ENCODE data around the gene PLEKHA4.
A peak's percentile ranks its signal among the peaks of the same experiment; 100 is the strongest.
"Not testable (repeated sequence)": the region's sequence is repeated elsewhere in the genome, so short reads cannot be mapped to it uniquely, and the experiment has no call there.

PLEKHA4 gene

DNA sequence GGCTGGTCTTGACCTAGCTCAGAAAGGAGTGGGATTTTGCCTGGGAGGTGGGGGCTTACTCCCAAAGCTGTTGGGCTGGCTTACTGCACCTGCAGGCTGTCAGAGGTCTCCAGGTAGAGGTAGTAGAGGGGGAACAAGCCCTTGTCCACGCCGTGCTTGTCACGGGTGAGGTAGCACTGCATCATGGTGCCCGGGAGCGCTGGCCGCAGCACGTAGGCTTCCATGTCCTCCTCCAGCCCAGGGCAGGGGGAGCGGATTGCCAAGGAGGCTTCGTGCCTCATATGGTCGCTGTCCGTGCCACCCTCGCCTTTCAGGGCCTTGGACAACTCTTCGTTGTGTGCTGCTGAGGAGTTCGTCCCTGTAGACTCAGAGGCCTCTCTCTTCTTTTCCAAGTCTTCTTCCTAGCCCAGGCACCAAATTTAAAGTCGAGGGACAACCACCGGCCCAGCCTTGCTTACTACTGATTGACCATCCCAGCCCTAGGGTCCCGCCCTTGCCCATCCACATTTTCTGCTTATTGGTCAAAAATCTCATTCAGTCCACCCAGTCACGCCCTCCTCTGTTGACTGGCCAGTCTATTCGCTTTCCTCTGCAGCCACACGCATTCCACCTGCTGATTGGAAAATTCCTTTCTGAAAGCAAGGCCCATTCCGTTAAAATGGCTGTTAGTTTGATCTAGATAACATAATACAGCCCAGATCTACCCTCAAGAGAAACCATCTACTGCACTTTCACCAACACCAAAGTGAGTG is 19.6 kb upstream of the PLEKHA4 start:
- DNase-seq (ENCODE audit: low spot score) (no peak), FAIRE-seq (no peak)

DNA sequence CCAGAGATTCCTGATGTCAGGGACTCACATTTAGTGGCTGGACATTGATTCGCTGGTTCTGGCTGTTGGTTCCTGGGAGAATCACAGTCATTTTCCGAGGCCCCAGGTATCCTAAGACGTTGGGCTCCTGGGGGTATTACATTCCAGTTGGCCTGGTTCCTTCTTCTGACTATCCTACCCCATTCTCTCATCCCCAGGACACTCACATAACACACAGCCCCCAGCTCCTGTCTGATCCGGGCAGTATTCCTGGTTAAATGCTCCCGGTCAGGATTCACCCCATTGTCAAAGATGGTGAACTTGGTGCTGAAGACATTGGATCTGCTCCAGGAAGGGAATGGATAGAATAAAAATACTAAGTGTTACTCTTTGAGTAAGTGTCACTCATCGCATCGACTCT is 15.3 kb upstream of the PLEKHA4 start:
- DNase-seq (ENCODE audit: low spot score) (no peak), FAIRE-seq (no peak)

DNA sequence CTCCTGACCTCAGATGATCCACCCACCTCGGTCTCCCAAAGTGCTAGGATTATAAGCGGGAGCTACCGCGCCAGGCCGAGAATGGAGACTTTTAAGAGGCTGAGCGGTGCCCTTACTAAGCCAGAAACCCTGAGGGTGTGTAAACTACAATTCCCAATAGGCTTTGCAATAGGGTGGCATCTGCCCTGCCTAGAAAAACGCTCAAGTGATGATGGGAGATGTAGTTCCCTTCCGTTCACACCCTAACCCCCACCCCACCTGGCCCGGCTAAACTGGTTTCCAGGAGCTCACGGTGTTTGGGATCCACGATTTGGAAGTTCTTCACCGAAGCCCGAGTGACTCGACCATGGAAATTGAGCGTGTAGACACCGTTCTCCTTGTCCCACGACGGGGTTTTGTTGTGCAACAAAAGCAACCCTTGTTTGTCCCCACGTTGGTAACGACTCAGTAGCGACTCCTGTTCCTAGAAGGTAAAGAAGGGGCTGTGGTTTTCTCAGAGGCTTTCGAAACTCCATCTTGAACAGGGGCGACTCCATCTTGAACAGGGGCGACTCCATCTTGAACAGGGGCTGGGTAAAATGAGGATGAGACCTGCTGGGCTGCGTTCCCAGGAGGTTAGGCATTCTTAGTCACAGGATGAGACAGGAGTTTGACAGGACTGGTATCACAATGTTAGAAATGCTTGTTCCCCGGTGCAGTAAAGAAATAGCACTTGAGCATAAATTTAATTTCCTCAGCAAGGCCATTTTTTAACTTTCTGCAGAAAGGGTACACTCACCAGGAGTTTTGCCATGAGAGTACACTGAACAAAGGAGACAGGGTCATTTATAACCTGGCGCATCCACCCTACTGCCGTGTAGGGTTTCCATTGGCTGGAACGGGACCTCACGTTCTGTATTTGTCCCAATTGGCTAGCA is 13.6 kb upstream of the PLEKHA4 start:
- DNase-seq (ENCODE audit: low spot score) (no peak), FAIRE-seq (no peak)

DNA sequence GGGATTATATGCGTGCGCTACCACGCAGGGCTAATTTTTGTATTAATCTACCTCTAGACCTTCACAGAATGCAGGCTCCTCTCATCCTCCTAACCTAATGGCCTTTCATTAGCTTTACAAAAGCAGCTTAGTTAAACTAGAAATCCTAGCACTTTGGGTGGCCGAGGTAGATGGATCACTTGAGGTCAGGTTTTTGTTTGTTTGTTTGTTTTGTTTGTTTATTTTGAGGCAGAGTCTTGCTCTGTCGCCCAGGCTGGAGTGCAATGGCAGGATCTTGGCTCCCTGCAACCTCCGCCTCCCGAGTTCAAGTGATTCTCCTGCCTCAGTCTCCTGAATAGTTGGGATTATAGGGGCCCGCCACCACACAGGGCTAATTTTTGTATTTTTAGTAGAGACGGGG is 11.3 kb upstream of the PLEKHA4 start:
- not testable (repeated sequence) for DNase-seq (ENCODE audit: low spot score); FAIRE-seq

DNA sequence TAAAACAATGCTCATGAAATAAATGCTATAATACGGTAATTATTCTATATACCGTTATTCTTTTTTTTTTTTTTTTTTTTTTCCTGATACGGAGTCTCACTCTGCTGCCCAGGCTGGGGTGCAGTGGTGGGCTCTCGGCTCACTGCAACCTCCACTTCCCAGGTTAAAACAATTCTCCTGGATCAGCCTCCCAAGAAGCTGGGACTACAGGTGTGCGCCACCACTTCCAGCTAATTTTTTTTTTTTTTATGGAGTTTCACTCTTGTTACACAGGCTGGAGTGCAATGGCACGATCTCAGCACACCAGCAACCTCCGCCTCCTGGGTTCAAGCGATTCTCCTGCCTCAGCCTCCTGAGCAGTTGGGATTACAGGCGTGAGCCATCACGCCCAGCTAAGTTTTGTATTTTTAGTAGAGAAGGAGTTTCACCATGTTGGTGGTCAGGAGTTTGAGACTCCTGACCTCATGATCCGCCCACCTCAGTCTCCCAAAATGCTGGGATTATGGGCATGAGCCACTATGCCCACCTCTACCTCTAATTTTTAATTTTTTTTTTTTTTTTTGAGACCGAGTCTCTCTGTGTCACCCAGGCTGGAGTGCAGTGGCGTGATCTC is 10.7 kb upstream of the PLEKHA4 start:
- no peak for DNase-seq (ENCODE audit: low spot score)
- FAIRE-seq = no peak

DNA sequence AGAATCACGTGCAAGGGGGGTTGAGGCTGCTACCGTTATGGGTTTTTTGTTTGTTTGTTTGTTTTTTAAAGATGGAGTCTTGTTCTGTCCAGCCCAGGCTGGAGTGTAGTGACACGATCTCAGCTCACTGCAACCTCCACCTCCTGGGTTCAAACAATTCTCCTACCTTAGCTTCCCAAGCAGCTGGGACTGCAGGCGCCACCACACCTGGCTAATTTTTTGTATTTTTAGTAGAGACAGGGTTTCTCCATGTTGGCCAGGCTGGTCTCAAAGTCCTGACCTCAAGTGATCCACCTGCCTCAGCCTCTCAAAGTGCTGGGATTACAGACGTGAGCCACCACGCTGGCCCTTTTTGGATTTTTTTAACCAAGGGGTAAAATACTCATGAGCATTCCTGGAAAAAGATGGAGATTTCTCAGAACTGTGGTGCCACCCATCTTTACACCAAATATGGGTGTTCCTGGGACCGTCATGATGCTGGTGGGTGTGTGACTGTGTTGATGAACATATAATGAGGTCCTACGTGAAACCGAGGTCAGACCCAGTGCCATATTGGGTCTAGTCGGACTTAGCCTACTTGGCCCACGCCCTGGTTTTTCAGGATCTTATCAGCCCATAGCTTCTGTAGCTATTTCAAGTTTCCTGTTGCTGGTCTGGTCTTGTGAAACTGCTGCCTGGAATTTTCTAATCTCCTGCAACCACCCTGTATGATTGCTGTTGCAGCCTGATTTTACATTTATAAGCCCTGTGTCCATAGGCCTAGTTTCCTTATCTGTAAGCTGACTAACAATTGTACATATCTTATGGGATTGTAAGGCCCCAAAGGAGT is 10.0 kb upstream of the PLEKHA4 start:
- DNase-seq (ENCODE audit: low spot score) = no peak
- no peak for FAIRE-seq

DNA sequence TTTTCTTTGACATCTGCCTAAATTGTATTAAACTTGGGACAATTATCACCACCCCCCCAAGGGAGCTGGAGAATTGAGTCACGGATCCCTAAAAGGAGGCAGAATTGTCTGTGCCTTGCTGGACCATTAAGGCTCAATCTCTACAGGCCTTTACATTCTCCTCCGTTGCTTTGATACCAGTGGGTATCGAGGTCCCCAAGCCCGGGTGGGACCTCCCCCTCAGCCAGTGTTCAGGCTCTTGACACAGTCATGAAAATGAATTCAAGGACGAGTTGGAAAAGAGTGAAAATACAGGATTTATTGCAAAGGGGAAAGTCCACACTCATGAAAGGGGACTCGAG is 9.4 kb upstream of the PLEKHA4 start:
- FAIRE-seq (no peak), DNase-seq (ENCODE audit: low spot score) (no peak)

DNA sequence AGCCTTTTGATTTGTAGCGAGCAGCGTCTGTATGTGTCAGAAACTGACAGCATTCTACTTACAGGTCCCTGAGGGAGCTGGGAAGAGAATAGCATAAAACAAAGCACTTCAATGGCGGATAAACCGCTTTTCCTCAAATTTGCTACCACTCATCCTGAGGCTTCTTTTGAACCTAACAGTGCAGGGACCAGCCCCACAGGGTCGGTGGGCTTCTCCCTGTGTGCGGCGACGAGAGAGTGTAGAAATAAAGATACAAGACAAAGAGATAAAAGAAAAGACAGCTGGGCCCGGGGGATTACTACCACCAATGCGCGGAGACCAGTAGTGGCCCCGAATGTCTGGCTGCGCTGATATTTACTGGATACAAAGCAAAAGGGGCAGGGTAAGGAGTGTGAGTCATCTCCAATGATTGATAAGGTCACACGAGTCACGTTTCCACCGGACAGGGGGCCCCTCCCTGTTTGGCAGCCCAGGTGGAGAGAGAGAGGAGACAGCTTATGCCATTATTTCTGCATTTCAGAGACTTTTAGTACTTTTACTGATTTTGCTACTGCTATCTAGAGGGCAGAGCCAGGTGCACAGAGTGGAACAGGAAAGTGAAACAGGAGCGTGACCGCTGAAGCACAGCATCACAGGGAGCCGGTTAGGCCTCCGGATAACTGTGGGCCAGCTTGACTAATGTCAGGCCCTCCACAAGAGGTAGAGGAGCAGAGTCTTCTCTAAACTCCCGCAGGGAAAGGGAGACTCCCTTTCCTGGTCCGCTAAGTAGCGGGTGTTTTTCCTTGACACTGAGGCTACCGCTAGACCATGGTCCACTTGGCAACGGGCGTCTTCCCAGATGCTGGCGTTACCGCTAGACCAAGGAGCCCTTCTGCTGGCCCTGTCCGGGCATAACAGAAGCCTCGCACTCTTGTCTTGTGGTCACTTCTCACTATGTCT is 7.9 kb upstream of the PLEKHA4 start:
- FAIRE-seq = not testable (repeated sequence)

DNA sequence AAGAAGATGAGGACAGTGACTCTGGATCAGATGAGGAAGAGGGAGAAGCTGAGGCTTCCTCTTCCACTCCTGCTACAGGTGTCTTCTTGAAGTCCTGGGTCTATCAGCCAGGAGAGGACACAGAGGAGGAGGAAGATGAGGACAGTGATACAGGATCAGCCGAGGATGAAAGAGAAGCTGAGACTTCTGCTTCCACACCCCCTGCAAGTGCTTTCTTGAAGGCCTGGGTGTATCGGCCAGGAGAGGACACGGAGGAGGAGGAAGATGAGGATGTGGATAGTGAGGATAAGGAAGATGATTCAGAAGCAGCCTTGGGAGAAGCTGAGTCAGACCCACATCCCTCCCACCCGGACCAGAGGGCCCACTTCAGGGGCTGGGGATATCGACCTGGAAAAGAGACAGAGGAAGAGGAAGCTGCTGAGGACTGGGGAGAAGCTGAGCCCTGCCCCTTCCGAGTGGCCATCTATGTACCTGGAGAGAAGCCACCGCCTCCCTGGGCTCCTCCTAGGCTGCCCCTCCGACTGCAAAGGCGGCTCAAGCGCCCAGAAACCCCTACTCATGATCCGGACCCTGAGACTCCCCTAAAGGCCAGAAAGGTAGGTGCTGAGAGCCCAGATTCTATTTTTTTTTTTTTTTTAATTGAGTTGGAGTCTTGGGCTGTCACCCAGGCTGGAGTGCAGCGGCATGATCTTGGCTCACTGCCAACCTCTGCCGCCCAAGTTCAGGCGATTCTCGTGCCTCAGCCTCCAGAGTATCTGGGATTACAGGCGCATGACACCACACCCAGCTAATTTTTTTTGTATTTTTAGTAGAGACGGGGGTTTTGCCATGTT is 6.1 kb upstream of the PLEKHA4 start:
- FAIRE-seq = no peak
- peak; percentile 90 for DNase-seq (ENCODE audit: low spot score)

More for the DNA sequence above, 7.9 kb upstream of the PLEKHA4 start:
- DNase-seq (ENCODE audit: low spot score) = peak; percentile 23

DNA sequence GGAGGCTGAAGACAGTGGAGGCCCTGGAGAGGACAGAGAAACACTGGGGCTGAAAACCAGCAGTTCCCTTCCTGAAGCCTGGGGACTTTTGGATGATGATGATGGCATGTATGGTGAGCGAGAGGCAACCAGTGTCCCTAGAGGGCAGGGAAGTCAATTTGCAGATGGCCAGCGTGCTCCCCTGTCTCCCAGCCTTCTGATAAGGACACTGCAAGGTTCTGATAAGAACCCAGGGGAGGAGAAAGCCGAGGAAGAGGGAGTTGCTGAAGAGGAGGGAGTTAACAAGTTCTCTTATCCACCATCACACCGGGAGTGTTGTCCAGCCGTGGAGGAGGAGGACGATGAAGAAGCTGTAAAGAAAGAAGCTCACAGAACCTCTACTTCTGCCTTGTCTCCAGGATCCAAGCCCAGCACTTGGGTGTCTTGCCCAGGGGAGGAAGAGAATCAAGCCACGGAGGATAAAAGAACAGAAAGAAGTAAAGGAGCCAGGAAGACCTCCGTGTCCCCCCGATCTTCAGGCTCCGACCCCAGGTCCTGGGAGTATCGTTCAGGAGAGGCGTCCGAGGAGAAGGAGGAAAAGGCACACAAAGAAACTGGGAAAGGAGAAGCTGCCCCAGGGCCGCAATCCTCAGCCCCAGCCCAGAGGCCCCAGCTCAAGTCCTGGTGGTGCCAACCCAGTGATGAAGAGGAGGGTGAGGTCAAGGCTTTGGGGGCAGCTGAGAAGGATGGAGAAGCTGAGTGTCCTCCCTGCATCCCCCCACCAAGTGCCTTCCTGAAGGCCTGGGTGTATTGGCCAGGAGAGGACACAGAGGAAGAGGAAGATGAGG is 5.3 kb upstream of the PLEKHA4 start:
- DNase-seq (ENCODE audit: low spot score) (no peak), FAIRE-seq (no peak)

DNA sequence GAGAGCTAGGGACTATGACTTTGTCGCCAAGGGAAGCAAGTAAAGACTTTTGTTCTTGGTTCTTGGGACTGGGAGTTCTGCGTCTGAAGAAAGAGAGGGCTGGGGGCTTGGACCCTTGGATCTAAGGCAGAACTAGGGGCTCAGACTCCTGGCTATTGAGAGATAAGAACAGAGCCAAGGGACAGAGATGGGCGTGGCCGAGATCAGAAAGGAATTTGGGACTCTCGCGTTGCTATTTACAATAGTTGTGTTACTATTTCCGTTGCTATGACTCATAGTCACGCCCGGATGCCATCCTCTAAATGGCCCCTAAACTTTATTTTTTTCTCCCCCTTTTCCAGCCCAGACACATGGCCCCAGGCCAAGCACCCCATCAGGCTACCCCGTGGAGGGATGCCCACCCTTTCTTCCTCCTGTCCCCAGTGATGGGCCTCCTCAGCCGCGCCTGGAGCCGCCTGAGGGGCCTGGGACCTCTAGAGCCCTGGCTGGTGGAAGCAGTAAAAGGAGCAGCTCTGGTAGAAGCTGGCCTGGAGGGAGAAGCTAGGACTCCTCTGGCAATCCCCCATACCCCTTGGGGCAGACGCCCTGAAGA is 4.6 kb upstream of the PLEKHA4 start:
- FAIRE-seq (no peak), DNase-seq (ENCODE audit: low spot score) (peak; percentile 88)

DNA sequence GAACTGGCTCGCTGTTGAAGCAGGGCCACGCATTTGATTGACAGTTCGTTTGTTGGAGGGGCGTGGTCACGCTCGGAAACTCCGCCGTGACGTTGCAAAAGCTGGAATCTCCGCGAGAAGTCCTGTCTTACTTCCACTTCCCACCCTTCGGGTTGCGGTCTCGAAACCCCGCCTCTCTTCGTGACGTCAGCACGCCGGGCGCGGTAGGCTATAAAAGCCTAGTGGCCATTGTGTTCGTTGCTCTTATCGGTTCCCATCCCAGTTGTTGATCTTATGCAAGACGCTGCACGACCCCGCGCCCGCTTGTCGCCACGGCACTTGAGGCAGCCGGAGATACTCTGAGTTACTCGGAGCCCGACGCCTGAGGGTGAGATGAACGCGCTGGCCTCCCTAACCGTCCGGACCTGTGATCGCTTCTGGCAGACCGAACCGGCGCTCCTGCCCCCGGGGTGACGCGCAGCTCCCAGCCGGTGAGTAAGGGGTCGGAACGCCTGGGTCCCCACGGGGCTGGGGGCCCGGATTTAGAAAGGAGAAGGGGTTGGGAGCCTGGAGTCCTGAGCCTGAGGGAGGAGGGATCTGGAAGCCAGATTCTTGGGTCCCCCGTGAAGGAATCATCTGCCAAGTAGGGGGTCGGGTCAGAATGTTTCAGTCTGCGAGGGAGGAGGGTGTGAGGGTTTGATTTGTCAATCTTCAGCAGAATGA is 3.9 kb upstream of the PLEKHA4 start, which contains the start of gene PPP1R15A:
PPP1R15A (plus strand) TSS at position 240 of the 702 bp plus-strand sequence. CDS start 813 bp downstream, outside the sequence.
- peak; percentile 77 for FAIRE-seq
- DNase-seq (ENCODE audit: low spot score) = peak; percentile 93

DNA sequence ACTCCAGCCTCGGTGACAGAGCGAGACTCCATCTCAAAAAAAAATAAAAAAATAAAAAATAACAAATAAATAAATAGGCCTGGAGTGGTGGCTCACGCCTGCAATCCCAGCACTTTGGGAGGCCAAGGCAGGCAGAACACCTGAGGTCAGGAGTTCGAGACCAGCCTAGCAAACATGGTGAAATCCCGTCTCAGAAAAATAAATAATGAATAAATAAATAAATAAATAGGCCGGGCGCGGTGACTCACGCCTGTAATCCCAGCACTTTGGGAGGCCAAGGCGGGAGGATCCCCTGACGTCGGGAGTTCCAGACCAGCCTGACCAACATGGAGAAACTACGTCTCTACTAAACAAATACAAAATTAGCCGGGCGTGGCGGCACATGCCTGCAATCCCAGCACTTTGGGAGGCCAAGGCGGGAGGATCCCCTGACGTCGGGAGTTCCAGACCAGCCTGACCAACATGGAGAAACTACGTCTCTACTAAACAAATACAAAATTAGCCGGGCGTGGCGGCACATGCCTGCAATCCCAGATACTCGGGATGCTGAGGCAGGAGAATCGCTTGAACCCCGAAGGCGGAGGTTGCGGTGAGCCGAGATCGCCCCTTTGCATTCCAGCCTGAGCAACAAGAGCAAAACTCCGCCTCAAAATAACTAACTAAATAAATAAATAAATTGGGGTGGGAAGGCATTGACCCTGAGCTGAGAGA is 3.2 kb upstream of the PLEKHA4 start:
- not testable (repeated sequence) for DNase-seq (ENCODE audit: low spot score)

DNA sequence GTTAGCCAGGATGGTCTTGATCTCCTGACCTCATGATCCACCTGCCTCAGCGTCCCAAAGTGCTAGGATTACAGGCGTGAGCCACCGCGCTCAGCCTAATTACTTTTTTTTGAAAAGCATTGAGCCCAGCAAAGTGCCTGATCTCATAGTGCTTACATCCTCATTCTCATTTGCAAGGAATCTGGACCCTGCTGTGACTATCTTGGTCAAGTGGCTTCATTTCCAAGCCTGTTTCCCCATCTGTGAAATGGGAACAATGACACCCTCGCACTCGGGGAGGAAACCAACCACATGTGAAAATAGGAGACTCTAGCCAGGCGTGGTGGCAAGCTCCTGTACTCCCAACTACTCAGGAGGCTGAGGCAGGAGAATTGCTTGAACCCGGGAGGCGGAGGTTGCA is 1.6 kb upstream of the PLEKHA4 start:
- FAIRE-seq (no peak), DNase-seq (ENCODE audit: low spot score) (no peak)

More for the DNA sequence above, 3.2 kb upstream of the PLEKHA4 start:
- not testable (repeated sequence) for FAIRE-seq

DNA sequence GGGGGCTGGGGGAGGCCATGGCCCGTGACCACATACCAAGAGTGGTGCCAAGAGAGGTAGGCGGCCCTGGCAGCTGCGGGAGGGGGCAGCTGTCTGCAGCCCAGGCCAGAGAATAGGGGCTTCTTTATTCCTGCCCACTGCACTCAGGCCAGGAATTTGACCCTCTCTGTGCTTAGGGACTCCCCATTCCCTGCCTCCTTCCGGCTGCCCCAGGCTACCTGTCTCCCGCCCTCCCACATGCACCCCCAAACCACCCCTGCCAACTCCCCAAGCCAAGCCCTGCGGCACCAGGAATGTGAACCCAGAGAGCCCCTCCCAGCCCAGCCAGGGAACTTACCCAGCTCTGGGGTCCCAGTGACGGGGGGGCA is 687 bp downstream of the PLEKHA4 start:
- DNase-seq (ENCODE audit: low spot score) (no peak), FAIRE-seq (no peak)

DNA sequence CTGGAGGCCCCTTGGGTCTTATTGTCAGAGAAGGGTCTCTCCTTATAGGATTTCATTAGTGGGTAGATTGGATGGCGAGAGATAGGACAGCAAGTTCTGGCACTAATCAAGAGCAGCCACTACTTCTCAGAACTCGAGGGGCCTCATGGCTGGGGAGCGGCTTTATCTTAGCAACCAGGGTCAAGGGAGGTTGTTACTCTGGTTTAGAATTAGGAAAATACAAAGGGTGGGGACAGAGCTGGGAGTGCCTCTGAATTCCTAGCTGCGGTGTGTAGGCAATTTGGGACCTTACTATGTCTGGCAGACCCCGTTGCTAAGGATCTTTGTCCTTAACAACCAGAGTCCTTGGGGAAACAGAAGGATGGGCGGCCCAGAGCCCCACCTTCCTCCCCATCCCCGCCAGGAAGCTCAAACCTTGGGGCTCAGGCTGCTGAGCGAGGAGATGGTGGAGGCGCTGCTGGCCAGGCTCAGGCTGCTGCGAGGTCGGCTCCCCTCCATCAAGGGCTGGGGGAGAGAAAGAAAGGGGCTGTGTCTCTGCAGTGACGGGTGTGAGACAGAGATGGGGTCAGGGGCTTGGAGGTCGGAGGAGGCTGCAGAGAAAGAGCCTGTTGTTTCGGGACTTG is 1.2 kb downstream of the PLEKHA4 start:
- FAIRE-seq = no peak
- no peak for DNase-seq (ENCODE audit: low spot score)

Measured in RCC 7860 (cell line).